ENCODE results near the gene TACR2.

The TACR2 gene

DNA sequence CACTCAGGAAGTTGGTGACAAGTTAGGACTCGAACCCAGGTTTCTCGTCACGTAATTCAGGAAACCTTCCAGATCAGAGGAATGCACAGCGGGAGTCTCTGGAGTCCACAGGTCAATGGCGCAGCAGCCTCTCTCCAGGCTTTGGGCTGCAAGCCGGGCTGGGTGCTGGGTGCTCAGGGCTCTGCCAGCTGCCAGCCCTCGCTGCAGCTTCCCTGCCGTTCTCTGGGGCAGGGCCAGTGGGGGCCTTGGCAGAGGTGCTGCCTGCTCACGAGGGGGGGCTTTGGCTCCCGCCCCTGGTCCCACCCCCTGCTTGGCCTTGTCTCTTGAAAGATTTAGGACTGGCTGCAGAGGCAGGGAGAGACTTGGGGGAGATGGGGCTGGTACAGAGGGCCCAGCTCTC is at the start of gene TACR2:
Gene TACR2 (minus strand): TSS at position 224 of the 400 bp plus-strand sequence. CDS start 595 bp downstream, outside the sequence.
- no peak for DNase-seq (ENCODE audit: low spot score)

- DNase-seq (ENCODE audit: low spot score), result no peak
Observed at GRCh38 chr10:69466158-69466490, 49.4 kb upstream of the TACR2 start.

GRCh38 chr10:69465457-69466157 is 48.9 kb upstream of the TACR2 start:
- no peak for DNase-seq (ENCODE audit: low spot score)

GRCh38 chr10:69464801-69465401 is 48.2 kb upstream of the TACR2 start:
- DNase-seq (ENCODE audit: low spot score), result peak; percentile 83

GRCh38 chr10:69464401-69464800 is 47.7 kb upstream of the TACR2 start:
- no peak for DNase-seq (ENCODE audit: low spot score)

DNA sequence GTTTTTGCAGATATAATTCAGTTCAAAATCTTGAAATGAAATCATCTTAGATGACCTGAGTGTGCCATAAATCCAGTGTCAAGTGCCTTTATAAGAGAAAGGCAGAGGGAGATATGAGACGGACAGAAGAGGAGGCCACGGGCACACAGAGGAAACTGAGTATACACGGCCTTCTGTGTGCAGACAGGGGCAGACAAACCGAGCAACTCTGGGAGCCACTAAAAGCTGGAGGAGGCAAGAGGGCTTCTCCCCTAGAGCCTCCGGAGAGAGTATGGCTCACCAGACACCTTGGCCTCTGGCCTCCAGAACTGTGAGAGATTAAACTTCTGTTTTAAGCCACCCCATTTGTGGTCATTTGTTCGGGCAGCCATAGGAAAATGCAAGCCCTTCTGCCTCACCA is 47.2 kb upstream of the TACR2 start:
- DNase-seq (ENCODE audit: low spot score), result no peak

DNA sequence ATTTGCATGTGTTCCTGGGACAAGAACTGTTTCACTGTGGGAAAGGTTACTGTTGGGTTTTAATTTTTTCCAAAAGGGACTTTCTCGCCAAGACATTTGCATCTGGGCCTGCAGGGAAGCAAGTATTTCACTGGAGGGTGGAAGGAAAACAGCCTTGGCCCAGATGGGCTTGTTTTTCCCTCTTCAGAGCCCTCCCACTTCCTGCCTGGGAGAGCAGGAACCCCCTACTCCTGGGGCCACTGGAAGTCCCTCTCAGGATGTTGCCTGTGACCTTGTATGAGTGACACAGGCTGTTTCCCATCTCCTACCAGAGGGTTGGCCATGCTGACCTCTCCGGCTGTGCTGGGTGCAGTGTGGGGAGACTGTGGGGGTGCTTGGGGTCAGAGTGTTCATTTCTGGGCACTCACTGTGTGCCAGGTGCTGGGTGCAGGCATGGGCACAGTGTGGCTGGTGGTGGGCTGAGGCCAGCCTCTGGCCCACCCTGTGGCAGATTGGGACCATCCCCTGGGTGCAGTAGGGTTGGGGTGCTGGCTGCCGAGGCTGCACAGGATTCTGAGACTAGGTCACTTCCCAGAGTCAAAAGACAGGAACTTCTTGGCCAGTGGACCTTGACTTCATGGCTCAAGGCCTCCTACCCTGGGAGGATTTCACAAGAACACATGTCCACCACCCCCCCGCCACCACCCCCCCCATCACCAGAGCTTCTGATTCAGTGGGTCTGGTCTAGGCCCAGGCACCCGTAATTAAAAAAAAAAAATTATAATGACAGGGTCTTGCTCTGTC is 44.7 kb upstream of the TACR2 start:
- DNase-seq (ENCODE audit: low spot score), result no peak

GRCh38 chr10:69460576-69461242 is 44.0 kb upstream of the TACR2 start:
- no peak for DNase-seq (ENCODE audit: low spot score)

DNA sequence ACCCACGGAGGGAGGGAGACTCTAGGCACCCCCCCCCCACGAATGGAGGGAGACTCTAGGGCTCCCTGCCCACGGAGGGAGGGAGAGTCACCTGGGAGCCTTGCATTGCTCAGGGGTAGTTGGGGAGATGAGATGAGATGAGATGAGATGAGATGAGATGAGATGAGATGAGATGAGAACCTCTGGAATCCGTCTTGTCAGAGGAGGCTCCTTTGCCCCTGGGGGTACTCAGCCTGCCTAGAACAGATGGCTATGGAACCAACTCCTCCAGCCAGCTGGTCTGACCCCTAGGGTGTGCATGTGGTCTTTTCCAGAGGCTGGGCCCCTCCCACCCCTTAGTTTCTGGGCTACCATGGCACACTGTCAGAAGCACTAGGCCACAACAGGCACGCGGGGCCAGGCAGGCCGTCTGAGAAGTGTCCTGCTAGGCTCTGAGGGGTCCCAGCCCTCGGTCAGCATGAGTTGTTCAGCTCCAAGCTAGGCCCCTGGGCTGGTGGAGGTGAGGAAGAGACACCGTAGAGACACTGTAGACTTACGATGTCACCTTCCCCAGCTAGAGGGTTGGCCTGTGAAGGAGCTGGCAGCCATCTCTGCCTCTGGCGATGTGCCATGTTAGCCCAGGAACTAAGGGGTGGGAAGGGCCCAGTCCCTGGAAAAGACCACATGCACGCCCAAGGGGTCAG is 43.3 kb upstream of the TACR2 start:
- no peak for DNase-seq (ENCODE audit: low spot score)

GRCh38 chr10:69459101-69459790 is 42.5 kb upstream of the TACR2 start:
- no peak for DNase-seq (ENCODE audit: low spot score)

GRCh38 chr10:69458430-69459100 is 41.8 kb upstream of the TACR2 start:
- DNase-seq (ENCODE audit: low spot score), result peak; percentile 80

DNA sequence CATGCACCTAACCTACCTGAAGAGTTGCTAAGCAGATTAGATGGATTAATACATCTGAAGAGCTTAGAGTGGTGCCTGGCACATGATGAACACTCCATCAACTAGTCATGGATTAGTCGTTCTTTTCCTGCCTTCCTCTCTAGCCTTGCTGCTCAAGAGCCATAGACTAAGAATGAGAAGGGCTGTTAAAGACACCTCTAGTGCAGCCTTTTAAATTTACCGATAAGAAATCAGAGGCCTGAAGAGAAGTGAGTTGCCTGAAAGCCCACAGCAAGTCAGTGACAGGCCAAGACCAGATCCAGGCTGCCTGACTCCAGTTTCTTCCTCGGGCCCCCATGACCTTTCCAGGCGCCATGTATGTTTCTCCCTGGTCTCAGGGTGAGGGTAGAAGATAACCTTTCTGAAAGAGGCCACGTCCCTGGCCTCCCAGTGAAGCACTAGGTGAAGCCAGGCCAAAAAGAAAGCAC is 41.1 kb upstream of the TACR2 start:
- no peak for DNase-seq (ENCODE audit: low spot score)

DNA sequence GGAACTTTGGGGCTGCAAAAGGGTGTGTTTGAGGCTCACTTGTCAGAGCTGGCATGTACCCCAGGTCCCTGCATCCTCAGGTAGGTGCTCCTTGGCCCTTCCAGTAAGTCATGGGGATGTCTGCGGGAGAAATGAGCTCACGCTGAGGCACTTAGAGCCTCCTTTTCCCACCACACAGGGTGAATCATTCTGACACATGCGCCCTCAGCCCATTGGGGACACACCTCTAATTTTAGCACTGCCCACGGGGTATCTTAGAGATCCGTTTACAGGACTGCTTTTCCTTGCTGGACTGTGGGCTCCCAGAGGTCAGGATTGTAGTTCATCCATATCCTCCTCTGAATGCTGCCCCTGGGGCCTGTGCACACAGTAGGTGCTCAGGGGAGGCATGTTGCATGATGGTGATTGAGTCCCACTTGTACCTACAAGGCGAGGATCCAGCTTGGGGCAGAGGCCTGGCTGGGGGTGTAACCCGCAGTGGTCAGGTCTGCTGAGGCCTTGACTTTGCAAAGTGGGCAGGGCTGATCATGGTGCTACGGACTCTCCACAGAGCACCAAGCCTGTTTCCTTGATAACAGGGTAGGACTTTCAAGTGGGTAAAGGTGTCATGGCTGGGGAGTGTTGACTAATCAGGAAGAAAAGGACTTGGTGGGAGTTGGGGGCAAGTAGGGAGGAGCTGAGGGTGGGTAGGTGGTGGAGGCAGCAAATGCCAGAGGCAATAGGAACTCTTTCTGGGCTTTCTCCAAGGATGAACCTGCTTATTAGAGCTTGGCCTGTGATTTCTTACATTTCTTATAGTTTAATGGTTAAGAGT is 40.4 kb upstream of the TACR2 start:
- DNase-seq (ENCODE audit: low spot score), result no peak

GRCh38 chr10:69455006-69455763 is 38.5 kb upstream of the TACR2 start:
- DNase-seq (ENCODE audit: low spot score), result no peak

GRCh38 chr10:69453795-69454194 is 37.1 kb upstream of the TACR2 start:
- DNase-seq (ENCODE audit: low spot score), result no peak

- no peak for DNase-seq (ENCODE audit: low spot score)
Observed at GRCh38 chr10:69452676-69453415, 36.1 kb upstream of the TACR2 start.

- no peak for DNase-seq (ENCODE audit: low spot score)
Observed at GRCh38 chr10:69451784-69452251, 35.1 kb upstream of the TACR2 start.

- DNase-seq (ENCODE audit: low spot score), result peak; percentile 93
Observed at GRCh38 chr10:69451209-69451783, 34.6 kb upstream of the TACR2 start, which contains the start of gene TSPAN15. Gene TSPAN15 (plus strand): TSS chr10:69451465. CDS start chr10:69451595, 130 bp downstream.
